Measurements from ENCODE around the gene MOSMO. TPM values are rescaled to one million over a fixed set of nuclear protein-coding genes. Genes with fewer than 3 reads are reported as not detected.

MOSMO gene
- total and polyA plus RNA-seq, 10 of the 15 experiments (the other 5 are each of a cell fraction or from before 2014, with no cell fraction given): 1.7 to 26.7 (median 12.2) TPM

DNA sequence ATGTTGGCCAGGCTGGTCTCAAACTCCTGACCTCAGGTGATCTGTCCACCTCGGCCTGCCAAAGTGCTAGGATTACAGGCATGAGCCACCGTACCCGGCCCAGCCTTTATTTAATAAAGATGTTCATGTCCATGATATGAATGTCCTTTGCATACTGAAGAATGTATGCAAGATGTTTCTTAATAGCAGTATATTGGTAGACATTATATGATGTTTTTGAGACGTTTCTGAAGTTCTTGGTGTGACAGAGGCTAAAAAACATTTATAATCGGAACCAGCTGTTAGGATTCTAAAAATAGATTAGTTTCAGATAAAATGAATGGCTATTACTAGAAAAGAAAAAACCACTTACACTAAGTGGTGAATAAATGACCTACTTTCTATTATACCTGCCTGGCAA lies 18.8 kb upstream of the MOSMO start:
- Histone ChIP-seq H3K9ac (ENCODE audit: control insufficient read depth, insufficient read depth, low read length) (no peak overlapping the region), H3K36me3 (ENCODE audit: control insufficient read depth in 2 of 2, insufficient read depth in 2 of 2, low read length in 1 of 2) (peaks cover 0 to 13% of the 10 kb centered on the region in 2 experiments; a peak in 2 of 4 replicates), H3K4me3 (no peak overlapping the region), H3K27ac (ENCODE audit: control insufficient read depth, insufficient read depth) (no peak overlapping the region), H2AFZ (ENCODE audit: control insufficient read depth, low read depth, low read length) (no peak overlapping the region), H3K4me1 (ENCODE audit: control insufficient read depth, insufficient read depth, low read length) (no peaks in the 10 kb centered on the region), H4K20me1 (ENCODE audit: control insufficient read depth, insufficient read depth) (no peaks in the 10 kb centered on the region), H3K27me3 (replicated peaks in 1 of 2; ENCODE audit: control insufficient read depth in 2 of 2, insufficient read depth in 2 of 2, low read length in 1 of 2) (no peaks in the 10 kb centered on the region), H3K4me2 (ENCODE audit: control insufficient read depth, insufficient read depth) (no peak overlapping the region), H3K9me3 (replicated peaks; ENCODE audit: control insufficient read depth, insufficient read depth, low read length) (no peaks in the 10 kb centered on the region), H3K79me2 (ENCODE audit: control insufficient read depth, insufficient read depth, low read length) (no peaks in the 10 kb centered on the region)
- ATAC-seq (no peak), FAIRE-seq (no peak), DNase-seq (ENCODE audit: low read depth, low spot score) (no peak)
- in situ Hi-C loops (cut with MboI): no loop called here
- POLR2A ChIA-PET: interaction anchor here (1.6 kb wide), 1 partner anchor 82 kb away, joined by 4 read pairs; no protein-coding TSS in a partner anchor
- WGBS (ENCODE audit: insufficient coverage, insufficient replicate concordance, low lambda C conversion rate, missing lambda C conversion rate): 72% methylated on average over 5 of the region's 5 CpGs
- BruUV-seq (replicated peaks): no TSS peak
- SMC1A ChIA-PET (ENCODE audit: uncharacterized antibody, unreplicated experiment): interaction anchor here (1.1 to 25.5 kb wide), 14 partner anchors 8 to 199 kb away, joined by 3 to 567 read pairs (median 6); partner anchors contain the start of gene UQCRC2
- CTCF ChIA-PET: interaction anchor here (0.5 to 3.8 kb wide), 6 partner anchors 10 to 200 kb away, joined by 6 to 40 read pairs (median 10); no protein-coding TSS in a partner anchor
- RAD21 ChIA-PET (ENCODE audit: unreplicated experiment): interaction anchor here (1.1 to 2.7 kb wide), 5 partner anchors 11 to 199 kb away, joined by 3 to 16 read pairs (median 8); partner anchors contain the start of gene PDZD9
- intact Hi-C loops (cut with micrococcal nuclease; ENCODE audit: unreplicated experiment): no loop called here
- TF ChIP-seq JUND (IDR thresholded peaks at IDR 0.05; ENCODE audit: low read depth, low read length) (no peak), CTCF (IDR thresholded peaks at IDR 0.05 in 2 of 3, conservative IDR thresholded peaks at IDR 0.05 in 1 of 3; ENCODE audit: control insufficient read depth in 2 of 3, extremely low read depth in 1 of 3, insufficient read depth in 1 of 3, low read depth in 3 of 3, low read length in 3 of 3) (no peak), GATAD2B (conservative IDR thresholded peaks at IDR 0.05; ENCODE audit: low read depth) (no peak), BHLHE40 (IDR thresholded peaks at IDR 0.05; ENCODE audit: borderline replicate concordance in 1 of 2, low read depth in 2 of 2, low read length in 1 of 2) (no peak), E2F8 (IDR thresholded peaks at IDR 0.05; ENCODE audit: low read depth, partially characterized antibody) (no peak), MYC (IDR thresholded peaks at IDR 0.05; ENCODE audit: insufficient read depth, insufficient read length, insufficient replicate concordance, low read length, severe bottlenecking) (no peak), NFXL1 (IDR thresholded peaks at IDR 0.05; ENCODE audit: borderline replicate concordance) (no peak), PAX8 (IDR thresholded peaks at IDR 0.05) (no peak), NR2C1 (IDR thresholded peaks at IDR 0.05) (no peak), IRF5 (IDR thresholded peaks at IDR 0.05; ENCODE audit: borderline replicate concordance) (no peak), ZZZ3 (IDR thresholded peaks at IDR 0.05; ENCODE audit: control insufficient read depth, insufficient read length, low read depth) (no peak), SMAD5 (IDR thresholded peaks at IDR 0.05; ENCODE audit: low read depth) (no peak)
